ENCODE data around the gene NPHS2. TPM values are rescaled to one million over a fixed set of nuclear protein-coding genes. Genes with fewer than 3 reads are reported as not detected.

NPHS2 gene
- polyA plus RNA-seq, 1 donor from 2014 or later, result not detected

- TF ChIP-seq REST (IDR thresholded peaks at IDR 0.05; ENCODE audit: borderline replicate concordance) (no peak), RAD21 (conservative IDR thresholded peaks at IDR 0.05) (no peak), EZH2 (IDR thresholded peaks at IDR 0.05; ENCODE audit: borderline replicate concordance, insufficient read depth, low read length, poor library complexity, severe bottlenecking) (no peak), POLR2AphosphoS5 (IDR thresholded peaks at IDR 0.05) (no peak), EP300 (conservative IDR thresholded peaks at IDR 0.05; ENCODE audit: poor library complexity, severe bottlenecking) (no peak), TAF1 (IDR thresholded peaks at IDR 0.05; ENCODE audit: low read depth) (no peak), MXI1 (conservative IDR thresholded peaks at IDR 0.05; ENCODE audit: poor library complexity, severe bottlenecking) (no peak), CTCF (IDR thresholded peaks at IDR 0.05; ENCODE audit: poor library complexity, severe bottlenecking) (no peak), SMC3 (conservative IDR thresholded peaks at IDR 0.05; ENCODE audit: poor library complexity) (no peak)
- H3K4me2 ChIP-seq (ENCODE audit: low read length), result no peak overlapping the region
Measured at GRCh38 chr1:179558078-179558477, 17.7 kb downstream of the NPHS2 start.

GRCh38 chr1:179554427-179554826 lies 21.3 kb downstream of the NPHS2 start:
- TF ChIP-seq TAF1 (IDR thresholded peaks at IDR 0.05; ENCODE audit: low read depth) (no peak), REST (IDR thresholded peaks at IDR 0.05; ENCODE audit: borderline replicate concordance) (no peak), SMC3 (conservative IDR thresholded peaks at IDR 0.05; ENCODE audit: poor library complexity) (no peak), CTCF (IDR thresholded peaks at IDR 0.05; ENCODE audit: poor library complexity, severe bottlenecking) (no peak), POLR2AphosphoS5 (IDR thresholded peaks at IDR 0.05) (no peak), EZH2 (IDR thresholded peaks at IDR 0.05; ENCODE audit: borderline replicate concordance, insufficient read depth, low read length, poor library complexity, severe bottlenecking) (no peak), RAD21 (conservative IDR thresholded peaks at IDR 0.05) (no peak), MXI1 (conservative IDR thresholded peaks at IDR 0.05; ENCODE audit: poor library complexity, severe bottlenecking) (no peak), EP300 (conservative IDR thresholded peaks at IDR 0.05; ENCODE audit: poor library complexity, severe bottlenecking) (no peak)
- H3K4me3 ChIP-seq (ENCODE audit: low read length), result no peak overlapping the region
- H3K9me2 ChIP-seq (ENCODE audit: insufficient read depth, low read length), result no peaks in the 10 kb centered on the region
- H3K79me2 ChIP-seq (replicated peaks; ENCODE audit: insufficient read depth, low read length), result no peaks in the 10 kb centered on the region
- no peaks in the 10 kb centered on the region for H3K36me3 ChIP-seq (ENCODE audit: insufficient read depth, low read length)
- H3K9ac ChIP-seq (ENCODE audit: low read length), result no peak overlapping the region
- H3K9me3 ChIP-seq (ENCODE audit: low read length), result no peaks in the 10 kb centered on the region
- H3K4me2 ChIP-seq (ENCODE audit: low read length), result no peak overlapping the region
- H3K27ac ChIP-seq (ENCODE audit: low read length), result no peak overlapping the region
- no peaks in the 10 kb centered on the region for H3F3A ChIP-seq (ENCODE audit: insufficient read depth, low read length, poor library complexity, severe bottlenecking)
- H4K20me1 ChIP-seq (ENCODE audit: insufficient read depth), result no peaks in the 10 kb centered on the region
- no peak overlapping the region for H2AFZ ChIP-seq (ENCODE audit: low read depth, low read length)
- H3K27me3 ChIP-seq (ENCODE audit: insufficient read depth, low read depth, low read length), result no peaks in the 10 kb centered on the region

More at GRCh38 chr1:179558078-179558477, 17.7 kb downstream of the NPHS2 start:
- H4K20me1 ChIP-seq (ENCODE audit: insufficient read depth), result no peaks in the 10 kb centered on the region
- H3F3A ChIP-seq (ENCODE audit: insufficient read depth, low read length, poor library complexity, severe bottlenecking), result no peaks in the 10 kb centered on the region
- no peaks in the 10 kb centered on the region for H3K79me2 ChIP-seq (replicated peaks; ENCODE audit: insufficient read depth, low read length)
- H3K9ac ChIP-seq (ENCODE audit: low read length), result no peak overlapping the region
- H3K4me3 ChIP-seq (ENCODE audit: low read length), result no peak overlapping the region
- H3K9me3 ChIP-seq (ENCODE audit: low read length), result no peaks in the 10 kb centered on the region
- no peak overlapping the region for H2AFZ ChIP-seq (ENCODE audit: low read depth, low read length)
- H3K9me2 ChIP-seq (ENCODE audit: insufficient read depth, low read length), result no peaks in the 10 kb centered on the region
- no peaks in the 10 kb centered on the region for H3K36me3 ChIP-seq (ENCODE audit: insufficient read depth, low read length)
- no peaks in the 10 kb centered on the region for H3K27me3 ChIP-seq (ENCODE audit: insufficient read depth, low read depth, low read length)
- H3K27ac ChIP-seq (ENCODE audit: low read length), result no peak overlapping the region

Data from neural cell (in vitro differentiated cells).